Tibial nerve (tissue), 4 donors: ENCODE data around the gene TMEM238. TPM values are rescaled to one million over a fixed set of nuclear protein-coding genes. Genes with fewer than 3 reads are reported as not detected.

Experiments used
- DNase-seq, 2 donors: peaks; one replicate each; pipeline ENCODE4 v3.0.0-alpha.2; 2019; ENCODE audit warnings: low spot score in 2 of 2
- H3K27ac ChIP-seq, 4 donors: fragments of 200-600 bp; sonication (generic) in 3 of 4; one replicate each; pipeline ENCODE4 v1.5.1; 2017 to 2019; ENCODE audit warnings: mild to moderate bottlenecking in 1 of 4
- H3K27me3 ChIP-seq, 2 donors: fragments of 200-600 bp; sonication (generic) in 1 of 2; one replicate each; pipeline versions ENCODE4 v1.5.1 to v1.6.0; 2017 to 2019
- H3K36me3 ChIP-seq, 3 donors: fragments of 200-600 bp; sonication (generic); one replicate each; pipeline ENCODE4 v1.5.1; 2018 to 2019
- H3K4me1 ChIP-seq, 4 donors: fragments of 200-600 bp; sonication (generic) in 3 of 4; one replicate each; pipeline ENCODE4 v1.5.1; 2017 to 2019
- H3K4me3 ChIP-seq, 4 donors: fragments of 200-600 bp; sonication (generic) in 3 of 4; one replicate each; pipeline ENCODE4 v1.5.1; 2017 to 2019; ENCODE audit warnings: mild to moderate bottlenecking in 1 of 4, moderate library complexity in 1 of 4
- H3K9me3 ChIP-seq, 4 donors: fragments of 200-600 bp; sonication (generic) in 3 of 4; one replicate each; pipeline ENCODE4 v1.5.1; 2017 to 2019
- CTCF ChIP-seq, 5 experiments: fragments of 200-600 bp in 3 of 5; fragments of 450-650 bp in 2 of 5; sonication (generic) in 3 of 5; IDR thresholded peaks; one replicate each; pipeline ENCODE4 v1.5.1; 2016 to 2019; ENCODE audit warnings: antibody characterized with exemption in 5 of 5, mild to moderate bottlenecking in 3 of 5, moderate library complexity in 2 of 5
- EP300 ChIP-seq, 2 donors: sonication (generic); formaldehyde crosslinking; IDR thresholded peaks; one replicate each; pipeline ENCODE4 v1.6.1; 2017; ENCODE audit warnings: antibody characterized with exemption in 2 of 2, mild to moderate bottlenecking in 1 of 2
- POLR2A ChIP-seq, 2 donors: fragments of 450-650 bp; IDR thresholded peaks; one replicate each; pipeline ENCODE4 v1.6.1; 2017; ENCODE audit warnings: antibody characterized with exemption in 2 of 2, mild to moderate bottlenecking in 2 of 2, moderate library complexity in 2 of 2
- WGBS, 2 donors: methylation state at CpG; one replicate each; pipeline ENCODE4 v1.1.5; 2018; 5-methylcytosine and 5-hydroxymethylcytosine counted together
- total RNA-seq, 4 donors: library from RNA; depleted of rRNA; stranded (reverse); fragments of >200 nt; gene quantifications; one replicate each; pipeline ENCODE4 v1.1.0, GENCODE V29; 2016

Gene TMEM238
- total RNA-seq, 4 donors from 2014 or later, result 0.63 to 7.5 (median 2.6) TPM

GRCh38 chr19:55386493-55386971 lies 2.4 kb upstream of the TMEM238 start:
- WGBS, 2 donors, result 3 to 4% methylated on average over 18 to 32 of the region's 33 CpGs
- DNase-seq, result no peak
- H3K9me3 ChIP-seq, result no peaks in the 10 kb centered on the region
- peak overlapping the region; percentile 79 to 97 (median 92) for H3K27ac ChIP-seq
- H3K4me1 ChIP-seq, result peaks cover 0 to 68% (median 37%) of the 10 kb centered on the region in 4 donors
- peaks cover 0 to 47% (median 12%) of the 10 kb centered on the region in 3 donors for H3K36me3 ChIP-seq
- H3K27me3 ChIP-seq, result no peaks in the 10 kb centered on the region
- TF ChIP-seq CTCF (IDR thresholded peaks at IDR 0.05) (no peak), POLR2A (IDR thresholded peaks at IDR 0.05) (no peak), EP300 (IDR thresholded peaks at IDR 0.05) (no peak)
- H3K4me3 ChIP-seq, result peak overlapping the region; percentile 69 to 95 (median 92)

GRCh38 chr19:55385724-55386492 lies 1.8 kb upstream of the TMEM238 start, which contains the start of gene RPL28:
Gene RPL28, plus strand, starts transcription at chr19:55385932. Its CDS starts 426 bp downstream, at chr19:55386358.
- peaks cover 0 to 62% (median 37%) of the 10 kb centered on the region in 4 donors for H3K4me1 ChIP-seq
- peak; percentile 96 to 99 for DNase-seq
- H3K9me3 ChIP-seq, result no peaks in the 10 kb centered on the region
- 0 to 1% methylated on average over 43 to 59 of the region's 68 CpGs for WGBS, 2 donors
- peaks cover 0 to 41% (median 12%) of the 10 kb centered on the region in 3 donors for H3K36me3 ChIP-seq
- H3K27ac ChIP-seq, result peak within 1 kb of the TSS; percentile 79 to 97 (median 92)
- H3K4me3 ChIP-seq, result peak within 1 kb of the TSS; percentile 69 to 95 (median 92)
- TF ChIP-seq EP300 (IDR thresholded peaks at IDR 0.05) (peak; percentile 88 to 100), CTCF (IDR thresholded peaks at IDR 0.05) (peak in 2 of 5 experiments; percentile 10 to 26), POLR2A (IDR thresholded peaks at IDR 0.05) (peak; percentile 96)
- H3K27me3 ChIP-seq, result no peaks in the 10 kb centered on the region

GRCh38 chr19:55384920-55385723 lies 1.0 kb upstream of the TMEM238 start:
- DNase-seq, result peak; percentile 98 to 99
- peak overlapping the region; percentile 79 to 97 (median 92) for H3K27ac ChIP-seq
- no peaks in the 10 kb centered on the region for H3K27me3 ChIP-seq
- peak overlapping the region; percentile 69 to 95 (median 92) for H3K4me3 ChIP-seq
- 5 to 6% methylated on average over 32 to 34 of the region's 34 CpGs for WGBS, 2 donors
- no peak for TF ChIP-seq CTCF (IDR thresholded peaks at IDR 0.05)
- TF ChIP-seq POLR2A (IDR thresholded peaks at IDR 0.05), result no peak
- TF ChIP-seq EP300 (IDR thresholded peaks at IDR 0.05), result no peak
- H3K36me3 ChIP-seq, result peaks cover 0 to 33% (median 12%) of the 10 kb centered on the region in 3 donors
- peaks cover 0 to 57% (median 37%) of the 10 kb centered on the region in 4 donors for H3K4me1 ChIP-seq
- no peaks in the 10 kb centered on the region for H3K9me3 ChIP-seq

- peak in 4 of 5 experiments; percentile 16 to 68 (median 48) for TF ChIP-seq CTCF (IDR thresholded peaks at IDR 0.05)
- peak in 1 of 2 donors; percentile 31 for TF ChIP-seq EP300 (IDR thresholded peaks at IDR 0.05)
- TF ChIP-seq POLR2A (IDR thresholded peaks at IDR 0.05), result peak in 1 of 2 donors; percentile 28
- no peaks in the 10 kb centered on the region for H3K27me3 ChIP-seq
- no peak for DNase-seq
- H3K4me3 ChIP-seq, result peak overlapping the region; percentile 33 to 95 (median 81)
- WGBS, 2 donors, result 9 to 13% methylated on average over 31 to 46 of the region's 88 CpGs
- peak overlapping the region; percentile 79 to 96 (median 86) for H3K27ac ChIP-seq
- peaks cover 0 to 41% (median 31%) of the 10 kb centered on the region in 4 donors for H3K4me1 ChIP-seq
- H3K9me3 ChIP-seq, result no peaks in the 10 kb centered on the region
- H3K36me3 ChIP-seq, result peaks cover 0 to 17% (median 12%) of the 10 kb centered on the region in 3 donors
Observed at GRCh38 chr19:55383279-55384130, 587 bp downstream of the TMEM238 start.
